Fibroblast of skin of left quadriceps (primary cell): Measurements from ENCODE around the gene IKZF1.
"Not testable (repeated sequence)": the region's sequence is repeated elsewhere in the genome, so short reads cannot be mapped to it uniquely, and the experiment has no call there.

Experiments used
- DNase-seq, 2 experiments: peaks; one replicate each; pipeline ENCODE4 v3.0.0-alpha.2; 2013; ENCODE audit warnings: low read depth in 2 of 2

The IKZF1 gene

DNA sequence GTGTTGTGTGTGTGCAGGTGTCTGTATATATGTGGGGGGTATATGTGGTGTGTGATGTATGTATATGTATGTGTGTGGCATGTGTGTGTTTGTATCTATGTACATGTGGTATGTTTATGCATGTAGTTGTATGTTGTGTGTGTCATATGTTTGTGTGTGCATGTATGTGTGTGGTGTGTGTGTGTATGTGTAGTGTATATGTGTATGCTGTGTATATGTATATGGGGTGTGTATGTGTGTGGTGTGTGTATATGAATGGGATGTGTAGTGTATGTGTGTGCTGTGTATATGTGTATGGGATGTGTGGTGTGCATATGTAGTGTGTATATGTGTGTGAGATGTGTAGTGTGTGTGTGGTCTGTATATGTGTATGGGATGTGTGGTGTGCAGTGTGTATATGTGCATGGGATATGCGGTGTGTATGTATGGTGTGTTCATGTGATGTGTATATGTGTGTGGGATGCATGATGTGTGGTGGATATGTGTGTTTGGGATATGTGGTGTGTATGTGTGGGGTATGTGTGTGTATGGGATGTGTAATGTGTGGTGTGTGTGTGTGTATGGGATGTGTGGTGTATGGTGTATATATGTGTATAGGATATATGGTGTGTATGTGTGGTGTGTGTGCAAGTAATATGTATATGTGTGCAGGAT, 30.0 kb downstream of the IKZF1 start:
- DNase-seq = no peak

DNA sequence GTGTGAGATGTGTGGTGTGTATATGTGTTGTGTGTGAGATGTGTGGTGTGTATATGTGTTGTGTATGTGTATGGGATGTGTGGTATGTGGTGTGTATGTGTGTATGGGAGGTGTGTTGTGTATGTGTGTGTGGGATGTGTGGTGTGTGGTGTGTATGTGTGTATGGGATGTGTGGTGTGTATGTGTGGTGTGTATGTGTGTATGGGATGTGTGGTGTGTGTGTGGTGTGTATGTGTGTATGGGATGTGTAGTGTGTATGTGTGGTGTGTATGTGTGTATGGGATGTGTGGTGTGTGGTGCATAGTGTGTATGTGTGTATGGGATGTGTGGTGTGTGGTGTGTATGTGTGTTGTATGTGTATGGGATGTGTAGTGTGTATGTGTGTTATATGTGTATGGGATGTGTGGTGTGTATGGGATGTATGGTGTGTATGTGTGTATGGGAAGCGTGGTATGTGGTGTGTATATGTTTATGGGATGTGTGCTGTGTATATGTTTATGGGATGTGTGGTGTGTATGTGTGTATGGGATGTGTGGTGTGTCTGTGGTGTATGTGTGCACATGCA, 30.8 kb downstream of the IKZF1 start:
- no peak for DNase-seq

DNA sequence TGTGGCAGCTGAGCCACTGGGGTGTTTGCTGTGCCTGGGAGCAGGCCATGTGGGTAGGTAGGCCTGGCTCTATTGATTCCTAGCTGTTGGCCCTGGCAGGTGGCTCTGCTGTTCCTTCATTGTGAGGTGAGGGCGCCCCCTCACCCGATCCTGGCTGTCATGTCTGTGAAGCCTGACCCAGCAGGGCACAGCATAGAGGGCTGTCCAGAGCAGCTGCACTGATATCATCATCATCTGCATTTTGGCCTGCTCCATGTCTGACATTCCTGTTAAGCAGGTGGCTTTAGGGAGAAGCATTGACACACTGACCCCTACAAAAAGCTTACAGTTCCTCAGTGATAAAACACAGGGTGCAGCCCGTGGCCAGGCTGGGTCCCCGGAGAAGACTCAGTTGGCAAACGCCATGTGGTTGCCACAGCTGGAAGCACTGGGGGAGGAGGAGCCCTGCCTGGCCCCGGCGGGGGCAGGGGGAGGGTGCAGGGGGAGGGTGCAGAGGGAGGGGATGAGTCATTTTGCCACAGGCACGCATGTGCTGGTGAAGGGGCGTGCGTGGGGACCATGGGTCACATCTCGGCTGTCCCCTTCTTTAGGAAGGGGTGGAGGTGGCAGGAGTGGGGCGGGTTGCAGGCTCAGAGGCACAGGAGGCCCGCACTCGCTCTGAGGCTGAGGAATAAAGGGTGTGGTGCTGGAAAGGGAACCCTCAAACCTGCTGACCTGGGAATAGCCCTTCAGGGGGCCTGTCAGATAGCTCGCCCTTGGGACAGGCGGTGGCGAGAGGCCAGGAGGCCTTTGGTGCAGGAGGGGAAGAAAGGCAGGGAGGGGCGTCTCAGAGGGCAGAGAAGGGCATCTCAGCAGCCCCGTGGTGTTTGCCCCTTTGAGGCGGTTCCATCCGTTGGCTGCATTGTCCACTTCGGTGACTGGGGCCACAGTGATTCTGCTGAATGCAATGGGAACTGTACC, 31.6 kb downstream of the IKZF1 start:
- DNase-seq = no peak

GRCh38 chr7:50336894-50337703, 32.6 kb downstream of the IKZF1 start:
- no peak for DNase-seq

- DNase-seq = not testable (repeated sequence)
These were observed 35.0 kb downstream of the IKZF1 start for GRCh38 chr7:50339472-50339871.

DNA sequence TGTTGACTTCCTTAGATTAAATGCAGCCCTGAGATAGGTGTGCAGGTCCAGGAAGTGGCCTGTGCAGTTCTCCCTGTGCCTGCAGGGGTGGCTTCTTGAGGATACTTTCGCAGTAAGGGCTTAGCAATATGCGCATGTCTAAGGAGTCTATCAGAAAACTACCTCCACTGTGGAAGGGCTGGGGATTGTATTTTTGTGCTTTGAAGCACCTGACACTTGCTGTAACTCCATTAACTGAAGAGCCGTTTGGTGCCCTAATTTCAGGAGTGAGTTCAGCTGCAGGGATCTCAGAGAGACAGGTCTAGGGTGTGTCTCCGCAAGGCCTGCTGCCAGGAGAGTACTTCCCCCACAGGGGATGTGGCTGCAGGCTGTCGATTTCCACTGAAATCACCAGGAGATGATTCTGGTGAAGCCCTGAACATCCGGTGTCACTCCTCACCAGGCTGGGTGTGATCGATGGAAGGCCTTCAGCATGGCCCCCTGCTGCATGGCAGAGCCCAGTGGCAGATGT, 35.5 kb downstream of the IKZF1 start:
- DNase-seq = no peak

DNA sequence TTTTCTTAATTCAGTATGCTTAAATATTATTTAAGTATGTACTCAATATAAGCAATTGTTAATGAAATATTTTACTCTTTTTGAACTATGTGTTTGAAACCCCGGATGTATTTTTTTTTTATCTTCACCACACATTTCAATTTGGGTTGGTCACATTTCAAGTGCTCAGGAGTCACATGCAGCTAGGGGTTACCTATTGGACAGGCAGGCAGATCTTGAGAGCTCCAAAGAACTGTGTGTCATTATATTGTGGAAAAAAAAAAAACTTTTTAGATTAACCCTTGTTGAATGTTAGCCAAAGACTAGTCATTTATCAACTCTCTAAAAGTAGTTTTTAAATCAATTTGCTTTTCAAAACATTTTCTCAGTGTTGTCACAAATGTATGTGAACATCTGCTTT, 37.2 kb downstream of the IKZF1 start:
- DNase-seq = no peak

GRCh38 chr7:50342616-50343114, 38.1 kb downstream of the IKZF1 start:
- no peak for DNase-seq

DNA sequence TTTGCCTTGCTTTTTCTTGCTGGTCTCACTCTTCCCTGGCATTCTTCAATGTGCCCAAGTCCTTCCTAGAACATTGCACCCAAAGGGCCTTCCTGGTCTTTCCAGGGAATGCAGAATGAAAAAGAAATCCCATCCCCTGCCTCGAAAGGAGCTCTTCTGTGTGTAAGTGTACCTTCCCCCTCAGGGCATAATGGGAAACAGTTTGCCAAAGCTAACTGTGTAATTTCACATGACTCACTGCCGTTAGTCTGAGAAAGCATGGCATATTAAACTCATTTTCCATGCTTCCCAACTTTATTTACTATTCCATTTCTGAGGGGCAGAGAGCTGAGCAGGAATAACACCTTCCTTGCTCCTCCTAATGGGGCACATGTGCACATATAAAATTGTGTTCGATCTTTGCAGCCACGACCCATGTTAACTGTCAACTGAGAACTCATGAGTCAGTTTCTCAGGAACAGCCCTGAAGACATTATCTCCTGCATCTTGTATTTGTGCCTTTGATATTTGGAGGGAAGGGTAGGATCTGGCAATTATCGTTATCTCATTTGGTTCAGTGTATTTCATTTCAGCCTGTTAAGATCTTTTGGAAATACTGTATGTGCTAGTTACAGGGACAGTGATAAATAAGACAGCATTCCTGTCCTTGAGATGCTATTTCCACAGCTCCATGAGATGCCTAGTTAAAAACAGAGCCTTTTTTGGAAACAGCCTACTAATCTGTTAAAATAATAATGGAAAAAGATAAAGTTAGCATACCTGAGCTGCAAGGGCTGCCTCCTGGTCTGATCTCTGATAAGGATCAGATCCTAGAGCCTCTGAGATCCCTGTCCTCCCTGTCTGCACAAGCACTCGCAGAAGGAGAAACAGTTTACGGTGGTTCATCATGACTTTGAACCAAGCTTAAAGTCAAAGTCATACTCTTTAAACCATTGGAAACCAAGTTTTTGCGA, 42.3 kb downstream of the IKZF1 start:
- DNase-seq = no peak

- no peak for DNase-seq
These were observed 43.2 kb downstream of the IKZF1 start for GRCh38 chr7:50347693-50348092.

DNA sequence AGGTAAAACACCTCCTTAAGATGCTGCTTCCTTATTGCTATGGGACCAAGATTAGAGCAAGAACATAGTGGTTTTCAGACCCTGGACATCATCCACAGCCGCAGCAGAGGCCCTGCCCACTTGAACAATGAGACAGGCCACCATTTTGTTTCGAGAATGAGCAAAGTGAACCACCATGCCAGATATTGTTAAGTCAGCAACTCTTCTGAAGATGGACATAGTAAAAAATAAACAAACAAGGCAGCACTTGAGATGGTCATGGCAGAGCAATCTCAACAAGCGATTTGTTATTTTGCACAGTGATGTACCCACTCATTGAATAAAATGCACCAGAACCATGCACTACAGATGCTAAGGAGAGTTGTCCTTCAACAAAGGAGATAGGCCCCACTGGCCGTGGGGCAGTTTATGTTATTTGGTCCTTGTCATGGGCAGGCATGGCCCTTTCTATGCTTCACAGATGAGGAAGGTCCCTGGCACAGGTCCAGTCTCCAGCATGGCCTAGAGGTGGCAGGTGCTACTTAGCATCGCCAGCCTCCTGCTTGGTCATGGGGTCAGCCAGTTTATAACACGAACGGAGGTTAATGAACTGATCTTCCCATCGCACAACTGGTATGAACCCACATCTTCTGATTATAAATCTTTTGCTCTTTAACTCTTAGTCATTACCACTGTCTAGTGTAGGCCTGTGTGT, 44.1 kb downstream of the IKZF1 start:
- DNase-seq = no peak

- no peak for DNase-seq
These were observed 44.9 kb downstream of the IKZF1 start for GRCh38 chr7:50349399-50349798.

- no peak for DNase-seq
These were observed 45.7 kb downstream of the IKZF1 start for GRCh38 chr7:50349963-50350944.

GRCh38 chr7:50351267-50351666, 46.8 kb downstream of the IKZF1 start:
- DNase-seq = no peak

- DNase-seq = no peak
These were observed 47.8 kb downstream of the IKZF1 start for GRCh38 chr7:50352282-50352681.

- no peak for DNase-seq
These were observed 48.2 kb downstream of the IKZF1 start for GRCh38 chr7:50352751-50353150.

DNA sequence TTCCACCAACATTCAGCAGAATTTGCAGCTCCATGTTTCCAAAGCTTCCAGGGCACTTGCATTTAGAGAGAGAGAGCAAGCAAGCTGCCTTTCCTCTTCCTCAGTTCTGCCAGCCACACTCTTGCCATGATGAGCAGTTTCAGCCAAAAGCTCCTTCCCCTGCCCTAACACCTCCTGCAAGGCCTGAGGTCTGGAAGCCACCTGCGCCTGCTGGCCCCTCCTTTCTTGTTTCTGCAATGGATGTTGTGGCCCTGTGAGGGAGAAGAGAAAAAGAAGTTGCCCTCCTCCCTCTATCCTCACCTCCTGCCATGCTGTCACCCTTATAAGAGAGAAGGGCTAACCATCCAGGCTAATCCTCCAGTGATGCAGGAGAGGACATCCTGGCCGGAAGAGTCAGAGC, 48.7 kb downstream of the IKZF1 start:
- no peak for DNase-seq

DNA sequence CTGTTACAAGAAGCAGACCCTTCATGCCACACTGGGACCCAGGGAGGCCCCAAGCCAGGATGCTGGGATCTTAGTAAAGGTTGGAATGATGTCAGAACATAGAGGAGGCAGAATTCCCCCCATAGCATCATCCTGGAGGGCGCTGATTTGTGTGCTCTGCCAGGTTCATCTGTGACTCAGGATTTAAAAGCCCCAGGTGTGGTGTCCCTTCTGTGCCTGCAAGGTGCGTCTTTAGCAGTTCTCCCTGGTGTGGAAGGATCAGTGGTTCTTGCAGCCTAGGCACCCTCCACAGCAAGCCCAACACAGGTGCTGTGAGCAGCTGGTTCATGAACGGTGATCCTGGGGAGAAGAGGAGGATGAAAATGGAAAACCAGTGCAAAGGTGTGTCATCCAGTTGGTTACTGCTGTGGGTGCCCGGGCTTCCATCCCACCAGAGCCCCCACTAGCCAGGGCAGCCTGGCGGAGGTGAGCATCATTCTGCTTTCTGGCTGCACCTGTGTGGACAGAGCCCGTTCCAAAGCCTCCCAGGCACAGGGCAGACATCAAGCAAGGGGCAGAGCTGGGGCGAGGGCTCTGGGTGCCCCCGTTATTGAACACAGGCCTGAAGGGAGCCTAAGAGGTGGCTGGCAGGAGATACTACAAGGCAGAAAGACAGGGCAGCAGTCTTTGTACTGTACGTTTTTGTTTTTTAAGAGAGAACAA, 49.5 kb downstream of the IKZF1 start:
- DNase-seq = no peak
